ENCODE measurements around the gene NELFB.

The NELFB gene

DNA sequence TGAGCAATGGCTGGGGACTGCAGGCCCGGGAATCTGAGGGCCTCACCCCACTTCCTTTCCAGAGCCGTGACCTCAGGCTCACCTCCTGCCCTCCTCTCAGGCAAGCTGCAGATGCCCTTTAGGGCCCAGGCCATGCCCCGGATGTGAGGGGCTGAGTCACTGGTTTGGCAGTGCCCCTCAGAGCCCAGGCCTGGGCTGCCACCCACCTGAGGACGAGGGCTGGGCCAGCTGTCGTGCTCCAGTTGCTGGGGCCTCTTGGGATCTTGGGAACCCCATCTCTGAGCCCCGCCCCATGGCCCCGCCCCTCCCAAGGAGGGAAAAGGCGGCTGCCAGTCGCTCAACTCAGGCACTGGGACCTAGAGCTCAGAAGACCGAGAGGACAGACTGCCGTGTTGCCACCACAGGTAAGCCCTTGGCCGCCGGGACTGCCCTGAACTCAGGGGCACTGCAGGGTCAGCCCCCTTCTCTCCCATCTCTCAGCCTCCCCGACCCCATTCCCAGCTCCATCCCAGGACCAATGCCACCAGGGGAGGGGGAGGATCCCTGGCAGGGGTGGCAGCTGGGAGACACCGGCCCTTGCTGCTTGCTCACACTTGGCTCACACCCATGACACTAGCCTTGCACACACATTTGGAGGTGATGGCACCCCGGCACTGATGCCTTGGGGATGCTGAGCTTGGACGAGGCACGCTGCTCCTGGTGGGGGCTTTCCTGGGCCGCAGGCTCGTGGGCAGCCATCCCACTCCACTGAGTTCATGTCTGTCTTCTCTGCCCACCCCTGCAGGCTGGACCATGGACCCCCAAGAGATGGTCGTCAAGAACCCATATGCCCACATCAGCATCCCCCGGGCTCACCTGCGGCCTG, 30.1 kb upstream of the NELFB start, which contains the start of gene CYSRT1:
Gene CYSRT1, plus strand, starts transcription at position 345 of the 865 bp plus-strand sequence. Its CDS starts 448 bp downstream, at position 793.
- DNase-seq: no peak

DNA sequence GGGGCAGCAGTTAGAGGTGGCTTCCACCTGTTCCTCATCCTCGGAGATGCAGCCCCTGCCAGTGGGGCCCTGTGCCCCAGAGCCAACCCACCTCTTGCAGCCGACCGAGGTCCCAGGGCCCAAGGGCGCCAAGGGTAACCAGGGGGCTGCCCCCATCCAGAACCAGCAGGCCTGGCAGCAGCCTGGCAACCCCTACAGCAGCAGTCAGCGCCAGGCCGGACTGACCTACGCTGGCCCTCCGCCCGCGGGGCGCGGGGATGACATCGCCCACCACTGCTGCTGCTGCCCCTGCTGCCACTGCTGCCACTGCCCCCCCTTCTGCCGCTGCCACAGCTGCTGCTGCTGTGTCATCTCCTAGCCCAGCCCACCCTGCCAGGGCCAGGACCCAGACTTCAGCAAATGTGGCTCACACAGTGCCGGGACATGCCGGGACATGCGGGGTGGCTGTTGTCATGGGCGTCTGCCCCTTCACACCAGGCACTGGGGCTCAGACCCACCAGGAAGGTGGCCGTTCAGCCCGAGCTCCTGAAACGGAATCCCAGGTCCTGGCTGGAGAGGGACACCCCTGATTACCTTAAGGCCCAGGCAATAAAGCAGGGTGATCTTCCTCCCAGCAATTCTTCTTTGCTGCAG, 29.3 kb upstream of the NELFB start:
- no peak for DNase-seq

- DNase-seq: no peak
Measured at GRCh38 chr9:137226338-137227053, 28.6 kb upstream of the NELFB start.

DNA sequence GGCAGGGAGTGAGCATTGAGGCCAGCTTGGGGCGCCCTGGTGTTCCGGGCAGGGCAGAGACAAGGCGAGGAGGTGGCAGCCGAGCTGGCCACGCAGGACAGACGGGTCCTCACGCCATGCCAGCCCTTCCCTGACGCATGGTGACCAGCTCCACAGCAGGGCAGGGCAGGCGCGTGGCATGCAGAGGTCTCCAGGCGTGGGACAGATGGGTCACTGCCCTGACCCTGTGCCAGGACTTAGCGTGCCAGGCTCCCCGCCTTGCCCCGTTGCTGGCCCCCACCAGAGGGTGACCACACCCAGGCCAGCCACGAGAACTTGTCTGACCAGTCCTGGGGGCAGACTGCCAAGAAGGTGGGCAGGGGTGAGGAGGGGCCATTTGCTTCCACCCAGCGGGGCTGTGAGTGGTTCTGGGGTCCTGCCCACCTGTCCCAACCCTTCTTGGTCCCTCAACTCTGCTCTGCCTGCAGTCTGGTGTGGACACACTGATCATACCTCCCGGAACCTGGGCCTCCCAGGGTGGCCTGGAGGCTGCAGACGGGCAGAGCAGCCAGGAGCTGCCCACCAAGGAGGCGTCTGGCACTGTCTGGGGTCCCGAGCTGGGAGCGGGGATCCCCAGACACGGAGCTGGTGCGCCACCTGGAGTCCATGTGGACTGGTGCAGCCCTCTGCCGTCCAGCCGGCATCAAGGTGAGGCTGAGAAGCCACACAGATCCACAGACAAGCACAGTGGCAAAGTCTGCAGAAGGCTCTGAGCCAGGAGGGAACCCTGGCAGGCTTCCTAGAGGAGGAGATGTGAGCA, 27.9 kb upstream of the NELFB start, which contains the start of gene RNF224:
Gene RNF224, plus strand, starts transcription at position 449 of the 799 bp plus-strand sequence. CDS start 834 bp downstream, outside the sequence.
- peak; percentile 91 for DNase-seq

DNA sequence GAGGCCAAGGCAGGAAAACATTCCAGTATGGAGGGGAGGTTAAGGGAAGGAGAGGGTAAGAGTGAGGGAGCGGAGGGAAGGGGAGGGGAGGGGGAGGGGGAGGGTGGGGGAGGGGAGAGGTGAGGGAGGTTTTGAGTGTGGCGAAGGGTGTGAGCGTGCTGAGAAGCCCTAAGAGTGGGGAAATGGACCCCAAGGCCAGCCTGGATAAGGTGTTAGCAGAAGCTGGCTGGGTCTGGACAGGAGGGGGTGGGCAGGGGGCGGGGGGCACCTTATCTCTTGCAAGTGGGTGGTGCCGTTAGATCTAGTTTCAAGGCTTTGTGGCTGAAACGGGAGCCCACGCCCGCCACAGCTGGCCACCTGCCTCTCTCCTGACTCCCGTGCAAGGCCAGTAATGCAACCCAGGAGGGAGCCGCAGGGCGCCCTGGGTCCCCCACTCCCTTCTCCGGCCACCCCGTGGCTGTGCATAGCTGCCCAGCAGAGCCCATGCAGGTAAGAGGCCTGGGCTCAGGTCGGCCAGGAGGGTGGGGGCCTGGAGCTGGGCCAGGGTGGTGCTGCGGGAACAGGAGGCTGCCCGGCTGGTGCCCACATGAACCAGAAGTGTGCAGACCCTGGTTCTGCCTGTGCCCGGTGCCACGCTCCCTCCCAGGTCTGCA, 27.1 kb upstream of the NELFB start:
- DNase-seq: no peak

DNA sequence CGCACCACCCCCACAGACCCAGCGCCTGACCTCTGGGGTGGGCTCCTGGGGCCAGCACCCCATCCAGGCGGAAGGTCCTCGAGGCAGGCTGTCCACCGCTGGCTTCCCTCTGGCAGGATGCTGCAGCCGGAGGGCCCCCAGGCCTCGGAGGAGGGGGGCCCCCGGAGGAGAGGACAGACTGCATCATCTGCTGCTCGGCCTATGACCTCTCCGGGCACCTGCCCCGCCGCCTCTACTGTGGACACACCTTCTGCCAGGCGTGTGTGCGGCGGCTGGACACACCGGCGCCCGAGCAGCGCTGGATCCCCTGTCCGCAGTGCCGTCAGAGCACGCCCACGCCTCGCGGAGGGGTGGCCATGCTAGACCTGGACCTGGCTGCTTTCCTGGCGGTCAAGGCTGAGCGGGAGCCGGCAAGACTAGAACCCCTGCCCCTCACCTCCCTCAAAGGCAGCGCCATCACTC, 26.6 kb upstream of the NELFB start:
- no peak for DNase-seq

- no peak for DNase-seq
Measured at GRCh38 chr9:137228968-137229896, 25.9 kb upstream of the NELFB start.

GRCh38 chr9:137229903-137230704, 25.0 kb upstream of the NELFB start:
- DNase-seq: no peak

DNA sequence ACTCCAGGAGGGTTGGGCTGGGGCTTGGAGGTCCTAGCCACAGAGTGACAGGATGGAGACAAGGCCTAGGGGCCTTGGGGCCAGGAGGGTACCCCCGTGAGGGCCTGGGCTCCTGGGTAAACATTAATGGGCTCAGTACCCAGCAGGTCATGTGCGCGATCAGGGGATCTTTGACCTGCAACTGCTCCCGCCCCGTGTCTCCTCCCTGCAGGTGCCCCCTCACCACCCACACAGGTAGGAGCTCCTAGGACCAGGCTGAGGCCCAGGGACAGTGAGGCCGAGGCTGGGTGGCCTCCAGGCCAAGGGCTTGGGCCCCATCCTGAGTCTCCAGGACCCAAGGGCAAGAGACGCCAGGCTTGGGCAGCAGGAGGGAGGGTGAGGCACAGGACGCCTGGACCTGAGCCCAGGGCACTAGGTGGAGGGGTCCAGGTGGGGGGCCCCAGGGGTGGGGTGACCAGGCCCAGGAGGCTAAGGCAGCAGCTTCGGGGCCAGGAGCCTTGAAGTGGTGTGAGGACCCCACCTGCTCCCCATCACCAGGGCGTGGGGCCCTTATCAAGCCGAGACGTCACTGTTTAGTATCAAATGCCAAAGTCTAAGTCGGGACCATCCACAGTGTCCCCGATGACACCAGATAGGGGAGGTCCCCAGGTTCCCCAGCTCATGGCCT, 24.3 kb upstream of the NELFB start, which contains the start of gene SLC34A3:
Gene SLC34A3, plus strand, starts transcription at position 197 of the 667 bp plus-strand sequence. CDS start 802 bp downstream, outside the sequence.
- no peak for DNase-seq

- DNase-seq: no peak
Measured at GRCh38 chr9:137231372-137232039, 23.6 kb upstream of the NELFB start.

DNA sequence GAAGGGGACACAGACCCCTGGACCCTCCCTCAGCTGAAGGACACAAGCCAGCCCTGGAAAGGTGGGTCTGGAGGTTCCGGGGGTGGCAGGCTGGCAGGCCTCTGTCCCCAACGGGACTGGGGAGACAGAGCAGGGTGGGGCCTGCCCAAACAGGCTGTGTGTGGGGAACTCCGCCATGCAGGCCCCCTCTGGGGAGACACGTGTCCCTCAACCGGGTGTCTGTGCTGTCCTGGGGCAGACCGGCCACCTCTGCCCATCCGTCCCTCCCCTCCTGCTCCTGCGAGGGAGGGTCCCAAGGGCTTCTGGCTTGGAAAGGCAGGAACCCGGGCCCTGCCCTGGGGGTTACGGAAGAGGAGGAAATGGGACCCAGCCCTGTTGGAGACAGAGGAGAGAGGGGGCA, 23.0 kb upstream of the NELFB start:
- DNase-seq: no peak

DNA sequence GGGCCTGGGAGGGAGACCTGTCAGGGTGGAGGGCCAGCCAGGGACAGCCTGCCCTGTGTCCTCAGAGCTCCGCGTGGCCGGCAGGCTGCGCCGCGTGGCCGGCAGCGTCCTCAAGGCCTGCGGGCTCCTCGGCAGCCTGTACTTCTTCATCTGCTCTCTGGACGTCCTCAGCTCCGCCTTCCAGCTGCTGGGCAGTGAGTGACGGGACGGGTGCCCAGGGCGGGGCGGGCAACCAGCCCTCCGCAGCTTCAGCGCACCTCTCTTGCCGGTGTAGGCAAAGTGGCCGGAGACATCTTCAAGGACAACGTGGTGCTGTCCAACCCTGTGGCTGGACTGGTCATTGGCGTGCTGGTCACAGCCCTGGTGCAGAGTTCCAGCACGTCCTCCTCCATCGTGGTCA, 22.6 kb upstream of the NELFB start:
- DNase-seq: no peak

GRCh38 chr9:137233143-137233980, 21.8 kb upstream of the NELFB start:
- no peak for DNase-seq

DNA sequence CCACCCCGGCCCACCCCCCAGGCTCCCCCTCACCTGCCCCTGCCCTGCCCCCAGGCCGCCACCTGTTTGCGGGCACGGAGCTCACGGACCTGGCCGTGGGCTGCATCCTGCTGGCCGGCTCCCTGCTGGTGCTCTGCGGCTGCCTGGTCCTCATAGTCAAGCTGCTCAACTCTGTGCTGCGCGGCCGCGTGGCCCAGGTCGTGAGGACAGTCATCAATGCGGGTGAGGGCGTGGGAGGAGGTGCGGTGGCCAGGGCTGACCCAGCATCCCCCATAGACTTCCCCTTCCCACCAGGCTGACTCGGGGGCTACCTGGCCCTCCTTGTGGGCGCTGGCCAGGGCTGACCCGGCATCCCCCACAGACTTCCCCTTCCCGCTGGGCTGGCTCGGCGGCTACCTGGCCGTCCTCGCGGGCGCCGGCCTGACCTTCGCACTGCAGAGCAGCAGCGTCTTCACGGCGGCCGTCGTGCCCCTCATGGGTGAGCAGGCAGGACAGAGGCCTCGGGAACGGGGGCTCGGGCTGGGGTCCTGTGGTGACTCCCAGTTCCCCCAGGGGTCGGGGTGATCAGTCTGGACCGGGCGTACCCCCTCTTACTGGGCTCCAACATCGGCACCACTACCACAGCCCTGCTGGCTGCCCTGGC, 21.0 kb upstream of the NELFB start:
- no peak for DNase-seq

DNA sequence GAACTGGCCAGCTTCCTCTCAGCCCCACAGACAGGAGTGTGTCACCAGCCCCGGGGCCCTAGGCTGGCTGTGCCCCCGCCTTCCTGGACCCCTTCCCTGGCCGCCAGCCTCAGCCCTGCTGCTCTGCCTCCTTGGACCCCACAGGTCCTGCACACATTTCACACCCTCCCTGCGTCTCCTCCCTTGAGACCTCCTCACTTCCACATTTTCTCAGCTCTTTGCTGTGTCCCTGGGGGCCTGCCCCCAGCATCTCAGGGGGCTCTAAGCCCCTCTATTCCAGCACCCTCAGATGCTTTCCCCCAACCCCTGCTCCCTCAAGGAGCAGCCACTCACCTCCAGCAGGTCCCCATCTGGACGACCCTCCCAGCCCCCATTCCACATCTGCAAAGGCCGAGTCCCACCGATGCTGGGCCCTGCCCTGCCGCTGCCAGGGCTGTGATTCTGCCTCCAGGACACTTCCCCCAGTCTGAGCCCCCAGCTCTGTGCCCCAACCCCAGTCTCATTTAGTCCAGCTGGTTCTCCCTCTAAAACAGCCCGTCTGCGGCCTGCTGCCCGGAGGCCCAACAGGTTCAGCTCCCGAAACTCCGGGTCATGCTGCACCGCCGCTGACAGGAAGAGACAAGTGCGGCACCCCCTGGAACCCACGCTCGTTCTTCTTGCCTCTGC, 20.2 kb upstream of the NELFB start:
- DNase-seq: no peak

Data from eye (tissue), 1 donor.